ENCODE results near the gene CABP7.

CABP7 gene

DNA sequence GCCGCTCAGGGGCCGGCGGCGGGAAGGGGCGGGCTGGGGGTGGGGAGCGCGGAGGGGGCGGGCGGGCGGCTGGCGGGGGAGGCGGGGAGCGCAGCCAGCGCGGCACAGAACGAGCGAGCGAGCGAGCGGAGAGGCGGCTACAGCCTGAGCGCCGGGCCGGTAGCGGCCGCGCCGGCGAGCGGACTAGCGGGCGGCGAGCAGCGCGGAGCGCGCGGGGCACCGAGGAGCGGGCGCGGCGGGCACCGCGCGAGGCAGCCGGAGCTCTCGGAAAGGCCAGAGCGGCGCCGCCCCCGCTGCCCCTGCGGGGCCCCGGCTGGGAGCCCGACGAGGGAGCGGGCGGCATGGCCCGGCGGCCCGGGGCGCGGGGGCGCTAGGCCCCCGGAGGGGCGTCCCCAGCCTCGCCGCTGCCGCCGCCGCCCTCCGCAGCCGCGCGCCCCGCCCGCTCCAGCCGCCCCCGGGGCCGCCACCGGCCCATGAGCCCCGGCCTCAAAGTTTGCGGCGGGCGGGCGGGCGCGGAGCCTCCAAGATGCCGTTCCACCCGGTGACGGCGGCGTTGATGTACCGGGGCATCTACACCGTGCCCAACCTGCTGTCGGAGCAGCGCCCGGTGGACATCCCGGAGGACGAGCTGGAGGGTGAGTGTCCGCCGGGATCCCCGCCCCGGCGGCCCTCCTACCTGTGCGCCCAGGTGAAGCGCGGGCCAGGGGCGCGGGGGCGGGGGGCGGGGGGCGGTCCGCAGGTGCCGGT, at the start of gene CABP7:
Gene CABP7 (plus strand): TSS at position 105 of the 747 bp plus-strand sequence. CDS start 422 bp downstream, at position 527.
- no peak for DNase-seq

DNA sequence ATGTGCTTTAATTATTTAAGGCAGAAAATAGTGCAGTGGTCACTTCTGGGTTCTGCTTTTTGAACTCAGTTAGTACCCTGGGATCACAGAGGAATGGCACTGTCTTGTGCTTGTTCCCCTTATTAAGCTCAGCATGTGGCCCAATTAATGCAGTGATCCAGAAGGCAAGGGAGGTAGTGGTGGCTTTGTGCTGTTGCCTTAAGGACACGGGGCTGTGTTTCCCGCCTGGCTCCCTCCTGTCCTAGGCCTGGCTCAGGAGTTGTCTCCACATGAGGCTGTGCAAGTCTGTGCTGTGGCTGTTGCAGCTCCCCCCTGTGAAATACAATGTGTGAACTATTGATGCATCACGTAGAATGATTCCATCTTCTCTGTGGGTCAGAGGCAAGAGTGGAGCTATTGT, 49.2 kb upstream of the CABP7 start:
- peak; percentile 5 for DNase-seq

- no peak for DNase-seq
Observed at GRCh38 chr22:29673361-29674066, 46.3 kb upstream of the CABP7 start.

DNA sequence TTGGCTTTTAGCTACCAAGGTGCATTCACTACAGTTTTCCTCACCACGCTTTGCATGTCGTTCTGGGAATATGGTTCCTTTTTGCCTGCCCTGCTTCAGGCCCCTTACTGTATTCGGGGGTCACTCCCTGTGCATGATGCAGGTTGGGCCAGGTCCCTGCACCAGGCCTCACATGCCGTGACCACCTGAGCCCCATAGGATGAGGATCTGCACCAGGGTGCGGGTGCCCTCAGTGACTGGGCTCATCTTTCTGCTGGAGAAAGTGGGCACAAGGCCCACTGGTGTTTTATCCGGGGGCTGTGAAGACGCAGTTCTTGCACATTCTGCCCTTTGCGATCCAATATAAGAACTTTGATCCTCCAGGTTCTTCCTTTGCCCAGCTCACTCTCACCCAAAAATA, 45.7 kb upstream of the CABP7 start:
- no peak for DNase-seq

GRCh38 chr22:29679316-29679715, 40.5 kb upstream of the CABP7 start:
- DNase-seq: no peak

DNA sequence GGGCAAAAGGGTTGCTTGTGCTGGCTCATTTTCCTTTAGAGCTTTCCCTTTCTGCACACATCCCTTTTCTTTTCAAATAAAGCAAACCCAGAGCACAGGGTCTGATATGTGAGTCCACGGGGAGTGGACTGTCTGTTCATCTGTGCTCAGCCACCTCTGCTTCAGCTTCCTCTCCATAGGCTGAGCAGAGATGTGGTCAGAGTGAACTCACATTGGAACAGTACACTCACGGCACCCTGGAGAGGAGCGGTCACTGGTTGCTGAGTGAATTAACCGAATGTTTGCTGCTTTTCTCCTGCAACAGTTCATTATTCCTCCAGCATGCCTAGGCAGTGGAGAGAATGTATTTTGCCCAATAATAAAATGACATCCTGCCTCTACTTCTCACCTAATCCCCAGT, 36.3 kb upstream of the CABP7 start:
- no peak for DNase-seq

DNA sequence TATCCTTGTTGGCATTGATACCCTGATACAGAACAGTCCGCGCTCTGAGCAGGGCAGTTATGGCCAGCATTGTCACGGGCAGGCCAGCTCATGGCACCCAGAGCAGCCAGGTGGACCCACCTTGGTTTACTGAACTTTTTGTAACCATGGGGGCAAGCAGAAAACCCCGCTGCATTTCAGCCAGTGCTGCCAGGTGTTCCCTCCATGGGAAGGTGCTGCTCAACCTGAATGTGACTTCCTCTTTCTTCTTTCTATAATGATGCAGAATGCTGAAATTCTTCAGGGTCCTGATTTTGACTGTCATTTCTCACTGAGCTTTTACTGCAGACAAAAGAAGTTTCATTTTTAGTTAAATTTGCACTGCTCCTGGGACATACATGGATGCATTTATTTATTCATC, 35.6 kb upstream of the CABP7 start:
- no peak for DNase-seq

- no peak for DNase-seq
Observed at GRCh38 chr22:29689206-29689879, 30.5 kb upstream of the CABP7 start.

- DNase-seq: peak; percentile 79
Observed at GRCh38 chr22:29689880-29690213, 30.0 kb upstream of the CABP7 start.

GRCh38 chr22:29690476-29690875, 29.3 kb upstream of the CABP7 start:
- DNase-seq: no peak

- DNase-seq: no peak
Observed at GRCh38 chr22:29691636-29692326, 28.0 kb upstream of the CABP7 start.

- no peak for DNase-seq
Observed at GRCh38 chr22:29692327-29692640, 27.5 kb upstream of the CABP7 start.

DNA sequence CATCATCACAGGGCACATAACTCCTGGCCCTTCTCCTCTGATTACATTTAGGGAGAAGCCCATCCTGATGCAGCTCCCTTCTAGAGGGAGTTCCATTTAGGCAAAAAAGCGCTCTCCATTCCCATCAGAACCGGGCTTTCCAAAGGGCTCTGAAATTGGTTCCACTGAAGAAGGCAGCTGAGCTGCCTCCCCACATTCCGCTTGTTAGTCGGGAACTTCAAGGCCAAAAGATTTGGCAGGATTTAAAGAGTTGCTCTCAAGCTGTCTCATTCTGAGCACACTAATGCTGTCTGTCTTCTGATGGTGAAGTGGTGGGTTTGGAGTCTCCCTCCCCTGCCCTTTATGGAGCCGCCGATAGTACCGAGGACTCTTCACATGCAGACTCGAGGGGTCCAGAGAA, 26.6 kb upstream of the CABP7 start:
- DNase-seq: no peak

DNA sequence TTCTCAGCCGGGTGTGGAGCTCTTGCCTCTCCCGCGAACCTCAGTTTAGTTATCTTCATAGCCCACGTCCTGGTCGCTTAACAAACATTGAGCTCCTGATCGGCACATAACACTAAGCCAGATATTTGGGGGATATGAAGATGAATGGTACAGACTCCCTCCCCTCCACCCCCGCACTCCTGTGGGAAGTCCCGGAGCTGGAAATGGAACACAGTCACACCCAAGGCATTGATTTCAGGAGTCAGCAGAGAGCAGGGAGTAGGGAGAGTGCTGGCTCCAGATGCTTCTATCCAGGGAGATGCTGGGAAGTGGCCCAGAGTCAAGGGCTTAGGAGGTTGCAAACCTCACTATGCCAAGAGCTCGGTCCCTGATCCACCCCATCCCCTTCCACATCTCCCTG, 26.1 kb upstream of the CABP7 start:
- peak; percentile 47 for DNase-seq

GRCh38 chr22:29695129-29695926, 24.5 kb upstream of the CABP7 start:
- peak; percentile 86 for DNase-seq

DNA sequence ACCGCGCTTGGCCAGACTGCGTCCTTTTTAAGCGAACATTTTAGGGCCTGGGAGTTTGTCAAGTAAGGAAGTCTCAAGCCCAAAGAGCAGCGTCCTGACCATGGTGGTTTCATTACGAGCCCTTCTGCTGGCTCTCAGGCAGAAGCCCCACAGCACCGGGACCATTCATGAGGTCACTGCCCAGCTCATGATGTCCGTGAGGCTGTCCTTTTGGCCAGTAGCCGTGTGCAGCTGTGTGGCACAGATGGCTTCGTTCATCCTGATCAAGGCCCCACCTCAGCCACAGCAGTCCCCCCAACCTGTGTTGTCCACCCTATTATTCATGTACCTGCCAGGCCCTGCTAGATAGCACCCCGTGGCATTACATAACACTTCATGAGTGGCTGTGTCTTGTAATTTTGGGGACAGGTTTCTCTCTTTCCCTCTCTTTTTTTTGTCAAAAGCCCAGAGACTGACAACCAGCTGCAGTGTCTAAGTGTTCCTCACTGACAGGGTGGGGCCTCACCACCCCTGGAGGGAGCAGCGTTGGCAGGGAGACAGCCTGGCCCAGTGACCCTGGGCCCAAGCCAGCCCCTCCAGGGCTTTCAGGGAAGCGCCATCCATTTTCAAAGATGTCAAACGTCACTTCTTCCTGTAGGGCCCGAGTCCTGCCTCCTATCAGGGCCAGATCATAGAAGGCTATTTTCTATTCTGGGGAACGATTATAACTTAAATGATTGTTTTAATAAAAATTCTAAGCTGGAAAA, 21.8 kb upstream of the CABP7 start:
- no peak for DNase-seq

GRCh38 chr22:29700206-29700899, 19.4 kb upstream of the CABP7 start:
- DNase-seq: peak; percentile 28

GRCh38 chr22:29700900-29701154, 19.0 kb upstream of the CABP7 start:
- DNase-seq: no peak

GRCh38 chr22:29701155-29701999, 18.4 kb upstream of the CABP7 start:
- DNase-seq: peak; percentile 37

All from NCI-H1694 treated with DMSO at 0.1 percent for 48 hours (cell line).